ENCODE data around the gene PPARG.

- no peak for TF ChIP-seq POLR2AphosphoS5 (IDR thresholded peaks at IDR 0.05; ENCODE audit: low read depth)
- TF ChIP-seq CTCF (IDR thresholded peaks at IDR 0.05; ENCODE audit: insufficient read depth, low read length): no peak
- TF ChIP-seq SPI1 (IDR thresholded peaks at IDR 0.05; ENCODE audit: borderline replicate concordance, low read depth): no peak
Observed at GRCh38 chr3:12309716-12310115, 20.8 kb downstream of the PPARG start.
